GM23338 (cell line): Measurements from ENCODE around the gene CCDC27. TPM values are rescaled to one million over a fixed set of nuclear protein-coding genes. Genes with fewer than 3 reads are reported as not detected.
A peak's percentile ranks its signal among the peaks of the same experiment; 100 is the strongest.

ENCODE experiments used
- ATAC-seq: fragments of 200-7000 bp; cut with Tn5 transposase; 3 replicates; pipeline ENCODE4 v1.9.1; 2020
- DNase-seq: peaks from one replicate; pipeline ENCODE4 v3.0.0-alpha.2; 2015; ENCODE audit warnings: low spot score
- H2AFZ ChIP-seq: fragments of 200-600 bp; sonication (generic); 2 replicates; pipeline ENCODE4 v1.8.0; 2016; ENCODE audit warnings: antibody characterized with exemption, mild to moderate bottlenecking, moderate library complexity
- H3F3A ChIP-seq: fragments of 200-600 bp; sonication (generic); replicated peaks from 2 replicates; pipeline ENCODE4 v1.8.0; 2017; ENCODE audit warnings: antibody characterized with exemption, mixed run types, low read depth
- H3K27ac ChIP-seq: fragments of 200-600 bp; sonication (generic); 2 replicates; pipeline ENCODE4 v1.6.1; 2016; ENCODE audit warnings: low read depth
- H3K27me3 ChIP-seq: fragments of 200-600 bp; sonication (generic); 2 replicates; pipeline ENCODE4 v1.8.0; 2016; ENCODE audit warnings: mild to moderate bottlenecking, mixed run types, moderate library complexity; ENCODE audit not compliant: insufficient read depth
- H3K36me3 ChIP-seq: fragments of 200-600 bp; sonication (generic); 2 replicates; pipeline ENCODE4 v1.8.0; 2016; ENCODE audit warnings: mild to moderate bottlenecking; ENCODE audit not compliant: insufficient read depth
- H3K4me1 ChIP-seq: fragments of 200-600 bp; sonication (generic); 2 replicates; pipeline ENCODE4 v1.8.0; 2016; ENCODE audit warnings: mild to moderate bottlenecking, moderate library complexity; ENCODE audit not compliant: insufficient read depth
- H3K4me2 ChIP-seq: fragments of 200-600 bp; sonication (generic); 2 replicates; pipeline ENCODE4 v1.7.1; 2017; ENCODE audit warnings: mixed run types
- H3K4me3 ChIP-seq: fragments of 200-600 bp; sonication (generic); 2 replicates; pipeline ENCODE4 v1.6.1; 2016; ENCODE audit warnings: mixed run types
- H3K79me2 ChIP-seq: fragments of 200-600 bp; sonication (generic); replicated peaks from 2 replicates; pipeline ENCODE4 v1.8.0; 2017; ENCODE audit warnings: mild to moderate bottlenecking; ENCODE audit not compliant: insufficient read depth
- H3K9me2 ChIP-seq: fragments of 200-600 bp; sonication (generic); 2 replicates; pipeline ENCODE4 v1.8.0; 2017; ENCODE audit not compliant: insufficient read depth
- H4K20me1 ChIP-seq: fragments of 200-600 bp; sonication (generic); replicated peaks from 2 replicates; pipeline ENCODE4 v1.8.0; 2017; ENCODE audit warnings: mild to moderate bottlenecking; ENCODE audit not compliant: insufficient read depth
- H3K27ac Mint-ChIP-seq: 2 replicates; pipeline ENCODE4 v1.8.0; 2020; ENCODE audit warnings: inconsistent platforms, mild to moderate bottlenecking, moderate library complexity, mixed read lengths
- H3K27me3 Mint-ChIP-seq: 3 replicates; pipeline ENCODE4 v1.8.0; 2022; ENCODE audit warnings: low read depth, mild to moderate bottlenecking, moderate library complexity, mixed read lengths, inconsistent platforms; ENCODE audit not compliant: insufficient read depth, poor library complexity
- H3K36me3 Mint-ChIP-seq: 3 replicates; pipeline ENCODE4 v1.8.0; 2021; ENCODE audit warnings: low read depth, mild to moderate bottlenecking, inconsistent platforms, moderate library complexity, mixed read lengths
- H3K4me1 Mint-ChIP-seq: 3 replicates; pipeline ENCODE4 v1.8.0; 2020; ENCODE audit warnings: mild to moderate bottlenecking, inconsistent platforms, mixed read lengths
- H3K4me3 Mint-ChIP-seq: 3 replicates; pipeline ENCODE4 v1.8.0; 2021; ENCODE audit warnings: moderate library complexity, mild to moderate bottlenecking, inconsistent platforms, mixed read lengths
- H3K9me3 Mint-ChIP-seq: 3 replicates; pipeline ENCODE4 v1.8.0; 2020; ENCODE audit warnings: moderate library complexity, mild to moderate bottlenecking, inconsistent platforms, mixed read lengths
- EZH2 ChIP-seq: fragments of 200-600 bp; sonication (generic); IDR thresholded peaks from one replicate; pipeline ENCODE4 v1.8.0; 2017; ENCODE audit warnings: antibody characterized with exemption, mild to moderate bottlenecking, low read depth; ENCODE audit not compliant: unreplicated experiment
- EZH2phosphoT487 ChIP-seq: fragments of 200-600 bp; sonication (generic); IDR thresholded peaks from one replicate; pipeline ENCODE4 v1.8.1; 2018; ENCODE audit warnings: antibody characterized with exemption; ENCODE audit not compliant: unreplicated experiment
- JUNB ChIP-seq: IDR thresholded peaks from one replicate; pipeline ENCODE4 v1.6.1; 2016; ENCODE audit warnings: antibody characterized with exemption; ENCODE audit not compliant: unreplicated experiment
- POLR2AphosphoS5 ChIP-seq: IDR thresholded peaks from 2 replicates; pipeline ENCODE4 v1.6.1; 2016; ENCODE audit warnings: antibody characterized with exemption, low read depth
- STAT1 ChIP-seq: IDR thresholded peaks from one replicate; pipeline ENCODE4 v1.6.1; 2016; ENCODE audit warnings: antibody characterized with exemption; ENCODE audit not compliant: unreplicated experiment
- polyA plus RNA-seq: library from polyadenylated mRNA; unstranded; fragments of >200 nt; fragmentation: Nextera tagmentation; extraction: Ambion mirVana; gene quantifications from 2 replicates; pipeline ENCODE4 v1.2.1, GENCODE V29; 2016
- total RNA-seq: library from RNA; depleted of rRNA; stranded (reverse); fragments of >200 nt; shearing (Covaris generic); gene quantifications from 2 replicates; pipeline ENCODE4 v1.2.3, GENCODE V29; 2014
- TF ChIP-seq, protein P1 (sequence below): IDR thresholded peaks from one replicate; pipeline ENCODE4 v1.6.1; 2018; ENCODE audit warnings: antibody characterized with exemption; ENCODE audit not compliant: unreplicated experiment
- TF ChIP-seq, protein P2 (sequence below): fragments of 250-450 bp; sonication (Bioruptor Pico); IDR thresholded peaks from 2 replicates; pipeline ENCODE4 v1.5.0; 2020; ENCODE audit warnings: mild to moderate bottlenecking, moderate library complexity
- TF ChIP-seq, protein P3 (sequence below): IDR thresholded peaks from 2 replicates; pipeline ENCODE4 v1.6.1; 2016; ENCODE audit warnings: antibody characterized with exemption

Gene CCDC27
- total and polyA plus RNA-seq, 2 experiments from 2014 or later: 0.18 to 0.45 TPM

DNA sequence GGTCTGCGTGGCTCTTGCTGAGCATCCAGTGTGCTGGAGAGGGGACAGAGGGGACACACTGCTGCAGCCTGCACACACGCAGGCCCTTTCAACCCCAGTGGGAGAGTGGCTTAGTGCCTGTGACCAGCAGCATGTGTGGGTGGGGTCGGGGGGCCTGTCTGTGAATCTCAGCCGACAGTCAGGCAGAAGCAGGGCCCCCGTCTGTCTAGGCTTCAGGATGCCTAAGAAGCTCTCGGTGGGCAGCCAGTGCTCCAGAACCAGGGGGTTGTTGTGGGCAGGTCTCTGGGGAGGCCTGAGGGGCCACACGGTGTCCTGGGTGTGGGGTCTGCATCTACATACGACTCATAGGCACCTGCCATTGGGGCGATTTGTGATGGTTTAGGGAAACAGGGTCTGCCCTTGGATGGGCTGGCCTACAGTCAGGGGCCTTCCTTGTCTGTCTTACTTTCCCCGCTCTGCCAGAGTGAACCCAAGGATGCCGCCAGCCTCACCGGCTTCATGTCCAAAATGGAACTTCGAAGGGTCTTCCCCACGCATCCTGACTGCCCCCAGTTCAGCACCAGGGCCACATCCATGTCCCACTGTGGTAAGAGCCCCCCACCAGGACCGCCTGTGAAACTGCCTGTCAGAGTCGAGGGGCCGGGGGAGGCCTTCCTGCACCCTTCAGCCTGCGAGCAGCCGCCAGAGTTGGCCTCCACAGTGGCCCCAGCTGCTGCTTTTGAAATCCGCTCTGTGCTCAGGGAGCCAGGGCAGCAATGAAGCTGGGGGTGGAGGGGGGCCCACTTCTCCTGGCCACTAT lies 1.6 kb downstream of the CCDC27 start:
- H3K79me2 ChIP-seq: no peaks in the 10 kb centered on the region
- Mint-ChIP-seq H3K9me3 (no peaks in the 10 kb centered on the region), H3K27me3 (peaks cover 13% of the 10 kb centered on the region), H3K27ac (no peak overlapping the region), H3K4me3 (no peak overlapping the region), H3K4me1 (no peaks in the 10 kb centered on the region), H3K36me3 (no peaks in the 10 kb centered on the region)
- H3F3A ChIP-seq: no peaks in the 10 kb centered on the region
- no peaks in the 10 kb centered on the region for H3K27me3 ChIP-seq
- ATAC-seq: no peak
- no peaks in the 10 kb centered on the region for H4K20me1 ChIP-seq
- DNase-seq: no peak
- no peaks in the 10 kb centered on the region for H3K9me2 ChIP-seq
- TF ChIP-seq POLR2AphosphoS5: no peak
- no peak overlapping the region for H3K4me2 ChIP-seq
- no peak overlapping the region for H3K4me3 ChIP-seq
- no peaks in the 10 kb centered on the region for H3K36me3 ChIP-seq
- no peaks in the 10 kb centered on the region for H3K4me1 ChIP-seq
- no peak overlapping the region for H3K27ac ChIP-seq
- no peak overlapping the region for H2AFZ ChIP-seq

DNA sequence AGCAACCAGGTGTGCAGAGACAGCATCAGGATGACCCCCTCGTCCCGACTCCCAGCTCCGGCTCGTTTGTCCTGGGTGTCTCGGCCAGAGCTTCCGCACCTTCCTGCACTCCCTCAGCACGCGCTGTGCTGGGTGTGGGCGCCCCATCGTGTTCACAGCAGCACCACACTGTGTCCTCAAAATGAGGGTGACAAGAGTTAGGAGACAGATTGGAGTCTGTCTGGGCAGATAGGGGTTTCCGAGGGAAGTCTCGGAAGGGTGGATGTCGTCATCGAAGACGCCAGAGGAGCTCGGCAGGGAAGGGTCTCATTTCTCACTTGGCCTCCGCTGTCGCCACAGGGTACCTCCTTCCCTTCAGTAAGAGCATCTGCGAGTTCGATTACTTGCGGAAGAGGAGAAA lies 4.1 kb downstream of the CCDC27 start:
- Histone ChIP-seq H3K4me1 (no peaks in the 10 kb centered on the region), H3K27me3 (no peaks in the 10 kb centered on the region), H3K36me3 (no peaks in the 10 kb centered on the region), H3K9me2 (no peaks in the 10 kb centered on the region), H4K20me1 (no peaks in the 10 kb centered on the region), H2AFZ (peak overlapping the region; percentile 47; the same call in 1 of the 2 replicates), H3K4me3 (no peak overlapping the region), H3K4me2 (no peak overlapping the region), H3F3A (no peaks in the 10 kb centered on the region), H3K79me2 (no peaks in the 10 kb centered on the region), H3K27ac (no peak overlapping the region)
- H3K36me3 Mint-ChIP-seq: no peaks in the 10 kb centered on the region
- ATAC-seq (no peak), DNase-seq (no peak)
- peaks cover 8% of the 10 kb centered on the region for H3K27me3 Mint-ChIP-seq
- H3K4me3 Mint-ChIP-seq: no peak overlapping the region
- H3K4me1 Mint-ChIP-seq: peaks cover 1% of the 10 kb centered on the region; the same call in 1 of the 3 replicates
- H3K27ac Mint-ChIP-seq: no peak overlapping the region
- H3K9me3 Mint-ChIP-seq: no peaks in the 10 kb centered on the region
- no peak for TF ChIP-seq POLR2AphosphoS5
- TF ChIP-seq, protein P1, sequence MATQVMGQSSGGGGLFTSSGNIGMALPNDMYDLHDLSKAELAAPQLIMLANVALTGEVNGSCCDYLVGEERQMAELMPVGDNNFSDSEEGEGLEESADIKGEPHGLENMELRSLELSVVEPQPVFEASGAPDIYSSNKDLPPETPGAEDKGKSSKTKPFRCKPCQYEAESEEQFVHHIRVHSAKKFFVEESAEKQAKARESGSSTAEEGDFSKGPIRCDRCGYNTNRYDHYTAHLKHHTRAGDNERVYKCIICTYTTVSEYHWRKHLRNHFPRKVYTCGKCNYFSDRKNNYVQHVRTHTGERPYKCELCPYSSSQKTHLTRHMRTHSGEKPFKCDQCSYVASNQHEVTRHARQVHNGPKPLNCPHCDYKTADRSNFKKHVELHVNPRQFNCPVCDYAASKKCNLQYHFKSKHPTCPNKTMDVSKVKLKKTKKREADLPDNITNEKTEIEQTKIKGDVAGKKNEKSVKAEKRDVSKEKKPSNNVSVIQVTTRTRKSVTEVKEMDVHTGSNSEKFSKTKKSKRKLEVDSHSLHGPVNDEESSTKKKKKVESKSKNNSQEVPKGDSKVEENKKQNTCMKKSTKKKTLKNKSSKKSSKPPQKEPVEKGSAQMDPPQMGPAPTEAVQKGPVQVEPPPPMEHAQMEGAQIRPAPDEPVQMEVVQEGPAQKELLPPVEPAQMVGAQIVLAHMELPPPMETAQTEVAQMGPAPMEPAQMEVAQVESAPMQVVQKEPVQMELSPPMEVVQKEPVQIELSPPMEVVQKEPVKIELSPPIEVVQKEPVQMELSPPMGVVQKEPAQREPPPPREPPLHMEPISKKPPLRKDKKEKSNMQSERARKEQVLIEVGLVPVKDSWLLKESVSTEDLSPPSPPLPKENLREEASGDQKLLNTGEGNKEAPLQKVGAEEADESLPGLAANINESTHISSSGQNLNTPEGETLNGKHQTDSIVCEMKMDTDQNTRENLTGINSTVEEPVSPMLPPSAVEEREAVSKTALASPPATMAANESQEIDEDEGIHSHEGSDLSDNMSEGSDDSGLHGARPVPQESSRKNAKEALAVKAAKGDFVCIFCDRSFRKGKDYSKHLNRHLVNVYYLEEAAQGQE: no peak
- TF ChIP-seq EZH2: no peak
- no peak for TF ChIP-seq EZH2phosphoT487
- no peak for TF ChIP-seq STAT1
- TF ChIP-seq, protein P2, sequence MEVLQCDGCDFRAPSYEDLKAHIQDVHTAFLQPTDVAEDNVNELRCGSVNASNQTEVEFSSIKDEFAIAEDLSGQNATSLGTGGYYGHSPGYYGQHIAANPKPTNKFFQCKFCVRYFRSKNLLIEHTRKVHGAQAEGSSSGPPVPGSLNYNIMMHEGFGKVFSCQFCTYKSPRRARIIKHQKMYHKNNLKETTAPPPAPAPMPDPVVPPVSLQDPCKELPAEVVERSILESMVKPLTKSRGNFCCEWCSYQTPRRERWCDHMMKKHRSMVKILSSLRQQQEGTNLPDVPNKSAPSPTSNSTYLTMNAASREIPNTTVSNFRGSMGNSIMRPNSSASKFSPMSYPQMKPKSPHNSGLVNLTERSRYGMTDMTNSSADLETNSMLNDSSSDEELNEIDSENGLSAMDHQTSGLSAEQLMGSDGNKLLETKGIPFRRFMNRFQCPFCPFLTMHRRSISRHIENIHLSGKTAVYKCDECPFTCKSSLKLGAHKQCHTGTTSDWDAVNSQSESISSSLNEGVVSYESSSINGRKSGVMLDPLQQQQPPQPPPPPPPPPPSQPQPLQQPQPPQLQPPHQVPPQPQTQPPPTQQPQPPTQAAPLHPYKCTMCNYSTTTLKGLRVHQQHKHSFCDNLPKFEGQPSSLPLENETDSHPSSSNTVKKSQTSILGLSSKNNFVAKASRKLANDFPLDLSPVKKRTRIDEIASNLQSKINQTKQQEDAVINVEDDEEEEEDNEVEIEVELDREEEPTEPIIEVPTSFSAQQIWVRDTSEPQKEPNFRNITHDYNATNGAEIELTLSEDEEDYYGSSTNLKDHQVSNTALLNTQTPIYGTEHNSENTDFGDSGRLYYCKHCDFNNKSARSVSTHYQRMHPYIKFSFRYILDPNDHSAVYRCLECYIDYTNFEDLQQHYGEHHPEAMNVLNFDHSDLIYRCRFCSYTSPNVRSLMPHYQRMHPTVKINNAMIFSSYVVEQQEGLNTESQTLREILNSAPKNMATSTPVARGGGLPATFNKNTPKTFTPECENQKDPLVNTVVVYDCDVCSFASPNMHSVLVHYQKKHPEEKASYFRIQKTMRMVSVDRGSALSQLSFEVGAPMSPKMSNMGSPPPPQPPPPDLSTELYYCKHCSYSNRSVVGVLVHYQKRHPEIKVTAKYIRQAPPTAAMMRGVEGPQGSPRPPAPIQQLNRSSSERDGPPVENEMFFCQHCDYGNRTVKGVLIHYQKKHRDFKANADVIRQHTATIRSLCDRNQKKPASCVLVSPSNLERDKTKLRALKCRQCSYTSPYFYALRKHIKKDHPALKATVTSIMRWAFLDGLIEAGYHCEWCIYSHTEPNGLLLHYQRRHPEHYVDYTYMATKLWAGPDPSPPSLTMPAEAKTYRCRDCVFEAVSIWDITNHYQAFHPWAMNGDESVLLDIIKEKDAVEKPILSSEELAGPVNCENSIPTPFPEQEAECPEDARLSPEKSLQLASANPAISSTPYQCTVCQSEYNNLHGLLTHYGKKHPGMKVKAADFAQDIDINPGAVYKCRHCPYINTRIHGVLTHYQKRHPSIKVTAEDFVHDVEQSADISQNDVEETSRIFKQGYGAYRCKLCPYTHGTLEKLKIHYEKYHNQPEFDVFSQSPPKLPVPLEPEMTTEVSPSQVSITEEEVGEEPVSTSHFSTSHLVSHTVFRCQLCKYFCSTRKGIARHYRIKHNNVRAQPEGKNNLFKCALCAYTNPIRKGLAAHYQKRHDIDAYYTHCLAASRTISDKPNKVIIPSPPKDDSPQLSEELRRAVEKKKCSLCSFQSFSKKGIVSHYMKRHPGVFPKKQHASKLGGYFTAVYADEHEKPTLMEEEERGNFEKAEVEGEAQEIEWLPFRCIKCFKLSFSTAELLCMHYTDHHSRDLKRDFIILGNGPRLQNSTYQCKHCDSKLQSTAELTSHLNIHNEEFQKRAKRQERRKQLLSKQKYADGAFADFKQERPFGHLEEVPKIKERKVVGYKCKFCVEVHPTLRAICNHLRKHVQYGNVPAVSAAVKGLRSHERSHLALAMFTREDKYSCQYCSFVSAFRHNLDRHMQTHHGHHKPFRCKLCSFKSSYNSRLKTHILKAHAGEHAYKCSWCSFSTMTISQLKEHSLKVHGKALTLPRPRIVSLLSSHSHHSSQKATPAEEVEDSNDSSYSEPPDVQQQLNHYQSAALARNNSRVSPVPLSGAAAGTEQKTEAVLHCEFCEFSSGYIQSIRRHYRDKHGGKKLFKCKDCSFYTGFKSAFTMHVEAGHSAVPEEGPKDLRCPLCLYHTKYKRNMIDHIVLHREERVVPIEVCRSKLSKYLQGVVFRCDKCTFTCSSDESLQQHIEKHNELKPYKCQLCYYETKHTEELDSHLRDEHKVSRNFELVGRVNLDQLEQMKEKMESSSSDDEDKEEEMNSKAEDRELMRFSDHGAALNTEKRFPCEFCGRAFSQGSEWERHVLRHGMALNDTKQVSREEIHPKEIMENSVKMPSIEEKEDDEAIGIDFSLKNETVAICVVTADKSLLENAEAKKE (CRISPR knock-in tag): no peak
- TF ChIP-seq JUNB: no peak
- TF ChIP-seq, protein P3, sequence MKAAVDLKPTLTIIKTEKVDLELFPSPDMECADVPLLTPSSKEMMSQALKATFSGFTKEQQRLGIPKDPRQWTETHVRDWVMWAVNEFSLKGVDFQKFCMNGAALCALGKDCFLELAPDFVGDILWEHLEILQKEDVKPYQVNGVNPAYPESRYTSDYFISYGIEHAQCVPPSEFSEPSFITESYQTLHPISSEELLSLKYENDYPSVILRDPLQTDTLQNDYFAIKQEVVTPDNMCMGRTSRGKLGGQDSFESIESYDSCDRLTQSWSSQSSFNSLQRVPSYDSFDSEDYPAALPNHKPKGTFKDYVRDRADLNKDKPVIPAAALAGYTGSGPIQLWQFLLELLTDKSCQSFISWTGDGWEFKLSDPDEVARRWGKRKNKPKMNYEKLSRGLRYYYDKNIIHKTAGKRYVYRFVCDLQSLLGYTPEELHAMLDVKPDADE: no peak
